Thoracic aorta endothelial cell (primary cell): ENCODE measurements around the gene RNF183. TPM values are rescaled to one million over a fixed set of nuclear protein-coding genes. Genes with fewer than 3 reads are reported as not detected.

ENCODE experiments used
- total RNA-seq: library from RNA; depleted of rRNA; stranded (reverse); fragments of >200 nt; gene quantifications from 2 replicates; pipeline ENCODE4 v1.2.3, GENCODE V29; 2012

Gene RNF183
- not detected in 2 replicates for total RNA-seq

GRCh38 chr9:113302792-113303418 lies at the start of gene RNF183:
TSS of gene RNF183 (minus strand) at chr9:113303376. CDS start at chr9:113298184, 5,192 bp downstream.

GRCh38 chr9:113349445-113350094 lies 46.4 kb upstream of the RNF183 start, which contains the start of gene BSPRY:
TSS of gene BSPRY (plus strand) at chr9:113349541. CDS start at chr9:113349580, 39 bp downstream.

GRCh38 chr9:113340011-113340699 lies 37.0 kb upstream of the RNF183 start, which contains the start of gene WDR31:
TSS of gene WDR31 (minus strand) at chr9:113340275. CDS start at chr9:113332022, 8,253 bp downstream.

GRCh38 chr9:113275157-113276131 lies 27.7 kb downstream of the RNF183 start, which contains the start of the genes CDC26 and PRPF4:
TSS of gene CDC26 (minus strand) at chr9:113275572. CDS start at chr9:113272507, 3,065 bp downstream.
TSS of gene PRPF4 (plus strand) at chr9:113275658. CDS start at chr9:113275744, 86 bp downstream.

Other genes starting within 250 kb of the RNF183 start
- gene ZFP37, start 246.7 kb downstream of the RNF183 start, total RNA-seq, result 1.1 and 1.6 TPM in 2 replicates
- gene SLC31A2, start 152.4 kb downstream of the RNF183 start, total RNA-seq, result 3.7 and 7.1 TPM in 2 replicates
- gene FKBP15, start 82.1 kb downstream of the RNF183 start, total RNA-seq, result 28.2 and 31.8 TPM in 2 replicates
- 22.2 and 27.2 TPM in 2 replicates for gene SLC31A1, start 81.8 kb downstream of the RNF183 start, total RNA-seq
- gene CDC26, start 27.8 kb downstream of the RNF183 start, total RNA-seq, result 48.3 and 60.5 TPM in 2 replicates
- 29.9 and 33.3 TPM in 2 replicates for gene PRPF4, start 27.7 kb downstream of the RNF183 start, total RNA-seq
- 0.50 and 0.53 TPM in 2 replicates for gene WDR31, start 36.9 kb upstream of the RNF183 start, total RNA-seq
- gene BSPRY, start 46.2 kb upstream of the RNF183 start, total RNA-seq, result not detected in 2 replicates
- gene HDHD3, start 73.6 kb upstream of the RNF183 start, total RNA-seq, result 6.0 and 6.2 TPM in 2 replicates
- 17.6 and 18.7 TPM in 2 replicates for gene ALAD, start 97.9 kb upstream of the RNF183 start, total RNA-seq
- 55.6 and 64.5 TPM in 2 replicates for gene POLE3, start 107.3 kb upstream of the RNF183 start, total RNA-seq
- 0.66 and 1.0 TPM in 2 replicates for gene C9orf43, start 107.4 kb upstream of the RNF183 start, total RNA-seq
- gene RGS3, start 160.4 kb upstream of the RNF183 start, total RNA-seq, result 158 and 214 TPM in 2 replicates